HG03460 (cell line): ENCODE results near the gene PAM.
"Not testable (repeated sequence)": the region's sequence is repeated elsewhere in the genome, so short reads cannot be mapped to it uniquely, and the experiment has no call there.

ENCODE experiments used
- ATAC-seq: cut with Tn5 transposase; IDR thresholded peaks from one replicate; pipeline ENCODE4 v1.9.1; 2021; ENCODE audit not compliant: unreplicated experiment

The PAM gene

DNA sequence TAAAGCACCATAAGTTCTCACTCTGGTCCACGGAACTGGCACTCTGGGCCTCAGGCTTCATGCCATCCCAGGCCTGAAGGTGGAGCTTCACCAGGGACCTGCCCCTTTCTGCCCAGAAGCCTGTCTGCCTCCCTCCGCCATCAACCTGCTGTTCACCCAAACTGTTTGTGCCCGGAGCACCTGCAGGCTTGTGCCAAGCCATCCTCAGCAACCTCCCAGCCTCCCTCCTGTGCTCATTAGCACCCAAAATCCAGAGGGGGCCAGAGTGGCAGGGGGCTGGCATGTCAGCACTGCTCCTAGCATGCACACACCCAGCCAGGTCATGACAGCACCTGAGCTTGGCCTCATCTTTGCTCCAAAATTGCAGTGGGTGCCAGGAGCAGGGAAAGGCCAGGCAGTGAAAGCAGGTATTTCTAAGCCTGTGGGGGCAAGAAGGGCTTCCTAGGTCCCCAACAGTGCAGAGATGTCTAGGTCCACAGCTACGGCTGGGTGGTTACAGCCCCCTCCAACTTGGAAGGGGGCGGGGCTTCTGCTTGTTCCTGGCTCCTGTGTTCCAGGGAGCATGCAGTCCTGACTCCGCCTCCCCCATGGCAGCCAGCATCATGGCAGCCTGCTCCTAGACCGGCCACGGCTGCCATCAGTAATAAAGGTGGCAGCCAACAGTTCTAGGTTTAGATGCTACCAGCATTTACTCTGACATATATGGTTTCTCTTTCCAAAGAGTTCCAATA is 279.7 kb downstream of the PAM start:
- no peak for ATAC-seq

DNA sequence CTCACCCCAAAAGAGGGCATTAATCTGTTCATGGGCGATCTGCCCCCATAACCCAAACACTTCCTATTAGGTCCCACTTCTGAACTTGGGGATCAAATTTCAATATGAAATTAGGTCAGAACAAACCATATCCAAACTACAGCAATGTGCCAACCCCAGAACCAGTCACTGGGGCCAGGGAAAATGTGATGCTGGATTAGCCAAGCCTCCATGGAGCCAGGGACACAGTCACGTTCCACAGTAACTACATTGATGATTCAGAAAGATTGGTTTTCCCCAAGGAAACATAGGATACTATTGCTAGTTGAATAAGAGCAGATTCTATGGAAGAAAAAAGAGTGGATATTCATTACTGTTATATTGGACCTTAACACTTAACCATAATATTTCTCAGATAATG is 280.6 kb downstream of the PAM start:
- no peak for ATAC-seq

DNA sequence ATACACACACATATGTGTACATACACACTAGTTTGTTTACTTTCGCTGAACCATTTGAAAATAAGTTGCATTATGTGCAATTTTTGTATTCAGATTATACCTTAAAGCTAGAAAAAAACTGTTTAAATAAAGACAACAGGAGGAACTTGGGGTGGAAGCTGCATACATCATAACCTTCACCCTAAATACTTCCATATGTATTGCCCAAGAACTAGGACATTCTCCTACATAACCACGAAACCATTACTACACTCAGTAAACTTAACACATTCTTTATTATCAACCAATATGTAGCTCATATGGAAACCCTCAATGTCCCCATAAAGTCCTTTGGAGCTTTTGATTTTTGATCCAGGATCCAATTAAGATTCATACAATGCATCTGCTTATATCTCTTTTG is 281.5 kb downstream of the PAM start:
- ATAC-seq: no peak

DNA sequence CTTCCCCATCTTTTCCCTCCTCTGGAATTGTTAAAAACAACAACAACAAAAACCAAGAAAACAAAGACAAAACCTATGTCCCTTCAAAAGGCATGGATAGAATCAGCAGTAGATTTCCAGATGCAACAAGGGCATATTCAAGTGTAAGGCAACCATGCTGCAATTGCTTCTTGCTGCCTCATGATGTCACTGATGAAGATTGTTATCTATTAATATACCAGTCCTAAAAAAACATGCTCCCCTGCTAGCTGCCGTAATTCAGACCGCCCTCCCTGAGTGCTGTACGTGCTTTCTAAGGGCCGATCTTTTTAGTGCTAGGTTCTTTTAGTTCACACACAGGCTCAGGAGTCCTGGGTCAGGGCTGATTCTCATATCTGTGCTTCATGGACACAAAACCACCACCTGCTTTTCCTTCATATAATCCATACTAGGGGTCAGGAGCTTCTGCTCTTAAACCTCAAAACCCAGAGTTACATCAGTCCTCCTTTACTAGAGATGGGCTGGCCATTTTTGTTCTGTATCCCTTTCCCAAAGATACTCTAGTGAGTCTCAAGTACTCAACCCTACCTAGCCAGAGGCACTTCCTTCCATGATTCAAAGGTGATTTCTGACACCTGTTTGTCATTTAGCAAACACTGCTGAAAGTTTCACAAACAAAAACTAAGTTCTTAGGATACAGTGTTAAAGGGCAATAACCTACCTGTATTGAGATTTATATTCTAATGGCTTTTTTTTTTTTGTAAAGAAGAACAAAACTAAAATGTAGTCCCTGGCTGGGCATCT is 282.8 kb downstream of the PAM start:
- ATAC-seq: no peak

DNA sequence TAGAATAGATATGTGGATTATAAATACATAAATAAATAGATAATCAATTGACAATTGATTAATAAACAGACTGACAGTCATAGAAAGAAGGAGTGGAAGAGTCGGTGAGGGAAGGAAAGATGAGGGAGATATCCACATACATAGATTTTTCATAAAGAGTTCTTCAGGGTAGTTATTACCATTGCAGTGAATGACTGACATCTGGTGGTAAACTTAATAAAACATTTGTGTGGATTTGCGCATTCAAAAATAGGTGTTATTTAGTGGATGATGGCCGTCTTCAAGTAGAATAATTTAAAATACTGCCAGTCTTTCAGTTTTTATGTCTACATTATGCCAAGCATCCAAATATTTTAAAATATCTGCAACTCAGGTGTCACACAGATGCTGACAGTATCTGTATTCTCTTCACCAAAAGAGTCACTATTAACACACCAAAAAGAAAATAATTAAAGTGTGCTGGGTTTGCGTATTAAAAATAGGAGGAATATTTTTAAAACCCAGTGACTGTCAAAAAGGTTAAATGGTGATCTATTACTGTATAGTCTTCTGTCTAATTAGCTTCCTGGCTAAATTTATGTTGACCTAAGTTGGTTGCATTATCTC is 286.1 kb downstream of the PAM start:
- ATAC-seq: no peak

DNA sequence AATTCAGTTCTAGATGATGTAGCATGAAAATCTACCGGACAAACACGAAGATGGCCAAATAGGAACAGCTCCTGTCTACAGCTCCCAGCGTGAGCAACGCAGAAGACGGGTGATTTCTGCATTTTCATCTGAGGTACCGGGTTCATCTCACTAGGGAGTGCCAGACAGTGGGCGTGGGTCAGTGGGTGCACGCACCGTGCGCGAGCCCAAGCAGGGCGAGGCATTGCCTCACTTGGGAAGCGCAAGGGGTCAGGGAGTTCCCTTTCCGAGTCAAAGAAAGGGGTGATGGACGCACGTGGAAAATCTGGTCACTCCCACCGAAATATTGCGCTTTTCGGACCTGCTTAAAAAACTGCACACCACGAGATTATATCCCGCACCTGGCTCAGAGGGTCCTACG is 291.6 kb downstream of the PAM start:
- ATAC-seq: not testable (repeated sequence)

DNA sequence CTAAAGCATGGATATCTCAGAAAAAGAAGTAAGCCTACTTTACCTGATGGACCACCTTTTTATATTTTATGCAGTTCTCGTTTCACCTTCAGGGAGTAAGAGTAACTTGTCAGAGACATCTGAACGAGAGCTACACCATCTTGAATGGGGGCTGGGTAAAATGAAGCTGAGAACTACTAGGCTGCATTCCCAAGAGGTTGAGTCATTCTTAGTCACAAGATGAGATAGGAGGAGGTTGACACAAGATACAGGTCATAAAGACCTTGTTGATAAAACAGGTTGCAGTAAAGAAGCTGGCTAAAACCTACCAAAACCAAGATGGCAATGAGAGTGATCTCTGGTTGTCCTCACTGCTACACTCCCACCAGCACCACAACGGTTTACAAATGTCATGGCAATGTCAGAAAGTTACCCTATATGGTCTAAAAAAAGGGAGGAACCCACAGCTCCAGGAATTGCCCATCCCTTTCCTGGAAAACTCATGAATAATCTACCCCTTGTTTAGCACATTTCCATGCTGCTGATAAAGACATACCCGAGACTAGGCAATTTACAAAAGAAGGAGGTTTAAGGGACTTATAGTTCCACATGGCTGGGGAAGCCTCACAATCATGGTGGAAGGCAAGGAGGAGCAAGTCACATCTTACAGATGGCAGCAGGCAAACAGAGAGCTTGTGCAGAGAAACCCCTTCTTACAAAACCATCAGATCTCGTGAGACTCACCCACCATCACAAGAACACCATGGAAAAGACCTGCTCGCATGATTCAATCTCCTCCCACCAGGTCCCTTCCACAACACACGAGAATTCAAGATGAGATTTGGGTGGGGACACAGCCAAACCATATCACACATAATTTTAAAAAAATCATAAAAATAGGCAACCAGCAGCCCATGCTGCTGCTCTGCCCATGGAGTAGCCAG is 302.4 kb downstream of the PAM start:
- no peak for ATAC-seq

DNA sequence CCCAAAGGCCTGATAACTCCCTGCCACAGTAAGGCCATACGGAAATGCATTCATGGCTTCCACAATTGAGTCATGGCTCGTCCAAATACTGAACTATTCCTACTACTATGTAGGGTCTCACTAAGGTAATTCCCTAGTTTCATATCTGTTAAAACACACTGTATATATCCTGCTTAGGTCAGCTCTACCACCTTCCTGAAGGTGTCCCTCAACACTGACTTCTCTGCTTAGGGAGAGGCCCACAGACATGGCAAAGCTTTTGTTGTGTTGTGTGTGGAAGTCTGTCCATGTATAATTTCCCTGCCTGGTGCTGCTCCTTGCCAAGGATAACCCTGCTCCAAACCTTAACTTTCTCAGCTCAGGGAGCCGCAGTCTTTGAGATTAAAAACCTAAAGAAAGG is 304.4 kb downstream of the PAM start:
- ATAC-seq: no peak

DNA sequence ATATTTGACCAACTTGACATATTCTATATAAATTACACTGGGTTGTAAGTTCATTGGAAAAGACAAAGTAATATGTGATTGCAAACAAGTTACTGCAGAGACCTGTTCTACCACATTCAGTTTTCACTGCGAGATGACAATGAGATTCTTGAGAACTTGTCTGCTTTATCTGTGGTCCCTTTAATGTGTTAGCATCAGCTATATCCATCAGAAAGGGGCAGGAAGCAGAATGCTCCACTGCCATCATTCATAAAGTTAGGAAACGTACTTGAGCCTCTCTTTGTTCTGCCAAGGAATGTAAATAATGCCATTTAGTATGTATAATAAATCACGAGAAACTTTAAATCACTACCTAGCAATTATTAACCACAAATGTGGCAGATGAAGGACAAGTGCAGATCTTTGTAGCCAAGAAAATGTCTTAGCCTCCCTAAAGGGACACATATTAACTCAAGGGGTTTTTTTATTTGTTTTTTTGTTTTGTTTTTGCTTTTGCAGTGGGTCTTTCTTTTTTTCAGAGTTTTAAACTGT is 305.4 kb downstream of the PAM start:
- no peak for ATAC-seq

DNA sequence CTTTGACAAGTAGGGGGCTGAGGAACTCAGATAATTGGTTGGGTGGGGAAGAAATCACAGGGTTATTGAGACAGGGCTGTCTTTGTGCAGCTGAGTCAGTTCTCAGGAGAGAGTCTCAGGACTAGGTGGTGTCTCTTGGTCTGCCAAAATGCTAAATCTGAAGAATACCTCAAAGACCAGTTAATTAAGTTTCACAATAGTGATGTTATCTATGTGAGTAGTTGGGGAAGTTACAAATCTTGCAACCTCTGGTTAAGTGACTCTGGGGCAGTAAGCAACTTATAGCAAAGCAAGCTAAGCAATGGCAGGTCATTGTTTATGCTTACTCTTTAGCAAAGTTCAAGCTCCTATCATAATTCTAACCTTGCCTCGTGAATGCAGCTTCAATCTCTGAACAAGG is 311.2 kb downstream of the PAM start:
- no peak for ATAC-seq

DNA sequence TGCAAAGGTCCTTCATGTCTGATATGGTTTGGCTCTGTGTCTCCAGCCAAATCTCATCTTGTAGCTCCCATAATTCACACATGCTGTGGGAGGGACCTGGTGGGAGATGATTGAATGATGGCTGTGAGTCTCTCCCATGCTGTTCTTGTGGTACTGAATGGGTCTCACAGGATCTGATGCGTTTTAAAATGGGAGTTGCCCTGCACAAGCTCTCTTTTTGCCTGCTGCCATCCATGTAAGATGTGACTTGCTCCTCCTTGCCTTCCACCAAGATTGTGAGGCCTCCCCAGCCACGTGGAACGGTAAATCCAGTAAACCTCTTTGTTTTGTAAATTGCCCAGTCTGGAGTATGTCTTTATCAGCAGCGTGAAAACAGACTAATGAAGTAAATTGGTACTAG is 318.4 kb downstream of the PAM start:
- ATAC-seq: not testable (repeated sequence)

DNA sequence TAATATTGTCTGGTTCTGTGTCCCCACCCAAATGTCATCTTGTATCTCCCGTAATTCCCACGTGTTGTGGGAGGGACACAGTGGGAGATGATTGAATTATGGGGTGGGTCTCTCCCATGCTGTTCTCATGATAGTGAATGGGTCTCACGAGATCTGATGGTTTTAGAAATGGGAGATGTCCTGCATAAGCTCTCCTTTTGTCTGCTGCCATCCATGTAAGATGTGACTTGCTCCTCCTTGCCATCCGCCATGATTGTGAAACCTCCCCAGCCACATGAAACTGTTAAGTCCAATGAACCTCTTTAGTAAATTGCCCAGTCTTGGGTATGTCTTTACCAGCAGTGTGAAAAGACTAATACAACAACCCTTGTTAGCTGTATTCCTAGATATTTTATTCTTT is 320.3 kb downstream of the PAM start:
- no peak for ATAC-seq
